ENCODE measurements around the gene PKMYT1.

Gene PKMYT1

GRCh38 chr16:3017794-3018506 is 37.7 kb upstream of the PKMYT1 start, which contains the start of gene CLDN6:
Gene CLDN6, minus strand, starts transcription at chr16:3018183. Its CDS starts 2,162 bp downstream, at chr16:3016021.
- DNase-seq (ENCODE audit: low read depth in 2 of 2): no peak

- DNase-seq (ENCODE audit: low read depth in 2 of 2): no peak
These were observed 37.1 kb upstream of the PKMYT1 start for GRCh38 chr16:3017344-3017743.

GRCh38 chr16:3015865-3016521 is 35.7 kb upstream of the PKMYT1 start:
- no peak for DNase-seq (ENCODE audit: low read depth in 2 of 2)

DNA sequence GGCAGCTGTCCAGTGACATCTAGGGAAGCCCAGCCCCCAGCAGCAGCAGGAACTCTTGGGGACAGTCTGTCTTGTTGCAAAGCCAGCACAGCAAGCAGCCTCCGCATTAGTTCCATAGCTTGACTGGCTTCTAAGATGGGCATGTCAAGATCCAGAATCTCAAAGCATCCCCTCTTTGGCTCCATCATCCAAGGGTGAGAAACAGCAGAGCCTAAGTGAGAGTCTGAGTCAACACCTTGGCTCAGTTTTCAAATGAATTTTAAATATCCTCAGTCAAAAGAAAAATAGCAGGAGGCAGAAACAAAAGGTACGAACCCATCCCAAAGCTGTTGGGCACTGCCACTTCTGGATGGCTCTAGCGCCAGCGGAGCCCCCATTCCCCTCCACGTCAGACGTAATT is 34.7 kb upstream of the PKMYT1 start:
- DNase-seq (ENCODE audit: low read depth in 2 of 2): no peak

DNA sequence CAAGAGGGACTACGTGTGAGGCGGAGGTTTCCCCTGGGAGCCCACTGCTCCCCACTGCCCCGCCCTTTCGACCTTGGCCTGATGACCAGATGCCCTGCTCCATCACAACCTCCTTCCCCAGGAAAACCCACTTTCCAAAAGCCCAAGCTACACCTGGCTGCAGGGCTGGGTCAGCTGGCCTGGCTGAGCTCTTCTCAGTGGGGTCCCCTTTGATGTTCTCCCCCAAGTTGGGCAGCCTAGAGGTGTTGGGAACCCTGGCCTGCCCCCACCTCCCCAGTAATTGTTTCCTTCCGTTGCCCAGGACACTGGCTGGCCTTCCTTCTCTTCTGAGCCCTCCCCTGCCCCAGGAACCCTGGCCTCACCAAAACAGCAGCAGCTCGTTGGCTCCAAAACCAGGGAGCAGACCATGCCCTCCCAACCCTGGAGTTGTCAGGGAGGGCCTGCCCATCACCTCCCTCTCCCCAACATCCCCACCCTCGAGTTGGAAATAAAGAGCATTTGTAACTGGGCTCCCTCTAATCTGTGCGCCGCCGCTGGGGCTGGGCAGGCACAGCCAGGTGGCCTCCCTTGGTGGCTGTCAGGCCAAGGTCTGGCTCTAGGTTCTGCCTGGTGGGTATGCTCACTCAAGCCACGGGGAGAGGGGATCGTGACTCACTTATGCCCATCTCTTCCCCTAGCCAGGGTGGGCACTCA is 33.9 kb upstream of the PKMYT1 start:
- DNase-seq (ENCODE audit: low read depth in 2 of 2): no peak

GRCh38 chr16:3013491-3013951 is 33.3 kb upstream of the PKMYT1 start:
- DNase-seq (ENCODE audit: low read depth in 2 of 2): no peak

DNA sequence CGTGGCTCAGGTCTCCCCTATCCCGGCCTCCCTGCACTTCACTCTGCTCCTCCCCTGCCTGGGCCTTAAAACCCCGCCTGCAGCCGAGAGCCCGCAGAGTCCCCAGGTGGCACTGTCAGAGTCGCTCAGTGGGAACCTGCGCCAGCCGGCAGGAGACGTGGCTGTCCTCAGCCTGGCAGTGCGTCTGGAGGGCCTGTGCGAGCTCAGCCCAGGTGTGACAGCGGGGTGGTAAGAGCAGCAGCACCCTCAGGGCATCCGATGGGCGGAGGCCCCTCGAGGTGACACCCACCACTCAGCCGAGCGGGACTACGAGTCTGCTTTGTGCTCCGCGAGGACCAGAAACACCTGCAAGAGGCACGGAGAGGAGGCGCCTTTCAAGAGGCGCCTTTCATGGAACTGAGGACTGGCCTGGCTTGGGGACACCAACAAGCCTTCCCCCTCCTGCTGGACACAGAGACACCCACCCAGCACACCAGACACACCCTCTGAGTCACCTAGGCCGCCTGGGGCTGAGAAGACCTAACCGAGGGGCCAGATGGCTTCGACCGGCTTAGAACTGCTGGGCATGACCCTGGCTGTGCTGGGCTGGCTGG is 32.7 kb upstream of the PKMYT1 start, which contains the start of gene CLDN9:
TSS of gene CLDN9 (plus strand) at position 96 of the 593 bp plus-strand sequence. CDS start at position 536, 440 bp downstream.
- DNase-seq (ENCODE audit: low read depth in 2 of 2): no peak

- no peak for DNase-seq (ENCODE audit: low read depth in 2 of 2)
These were observed 32.0 kb upstream of the PKMYT1 start for GRCh38 chr16:3012246-3012645.

GRCh38 chr16:3010510-3010909 is 30.3 kb upstream of the PKMYT1 start:
- DNase-seq (ENCODE audit: low read depth in 2 of 2): no peak

- DNase-seq (ENCODE audit: low read depth in 2 of 2): no peak
These were observed 29.5 kb upstream of the PKMYT1 start for GRCh38 chr16:3009568-3010390.

DNA sequence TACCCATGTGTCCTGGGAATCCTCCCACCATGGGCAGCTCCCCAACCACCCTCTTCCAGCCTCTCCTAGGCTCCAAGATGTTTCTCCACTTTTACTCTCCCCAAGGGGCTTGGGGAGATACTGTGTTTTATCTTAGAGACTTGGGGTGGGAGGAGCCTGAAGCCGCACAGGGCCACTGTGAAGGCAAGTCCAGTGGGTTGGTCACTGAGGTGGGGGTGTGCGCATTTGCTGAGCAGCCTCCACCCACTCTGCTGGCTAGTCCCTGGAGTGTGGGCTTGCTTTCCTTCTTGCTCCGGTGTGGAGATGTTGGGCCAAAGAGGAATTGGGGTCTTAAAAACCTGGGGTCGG is 28.4 kb upstream of the PKMYT1 start:
- DNase-seq (ENCODE audit: low read depth in 2 of 2): no peak

DNA sequence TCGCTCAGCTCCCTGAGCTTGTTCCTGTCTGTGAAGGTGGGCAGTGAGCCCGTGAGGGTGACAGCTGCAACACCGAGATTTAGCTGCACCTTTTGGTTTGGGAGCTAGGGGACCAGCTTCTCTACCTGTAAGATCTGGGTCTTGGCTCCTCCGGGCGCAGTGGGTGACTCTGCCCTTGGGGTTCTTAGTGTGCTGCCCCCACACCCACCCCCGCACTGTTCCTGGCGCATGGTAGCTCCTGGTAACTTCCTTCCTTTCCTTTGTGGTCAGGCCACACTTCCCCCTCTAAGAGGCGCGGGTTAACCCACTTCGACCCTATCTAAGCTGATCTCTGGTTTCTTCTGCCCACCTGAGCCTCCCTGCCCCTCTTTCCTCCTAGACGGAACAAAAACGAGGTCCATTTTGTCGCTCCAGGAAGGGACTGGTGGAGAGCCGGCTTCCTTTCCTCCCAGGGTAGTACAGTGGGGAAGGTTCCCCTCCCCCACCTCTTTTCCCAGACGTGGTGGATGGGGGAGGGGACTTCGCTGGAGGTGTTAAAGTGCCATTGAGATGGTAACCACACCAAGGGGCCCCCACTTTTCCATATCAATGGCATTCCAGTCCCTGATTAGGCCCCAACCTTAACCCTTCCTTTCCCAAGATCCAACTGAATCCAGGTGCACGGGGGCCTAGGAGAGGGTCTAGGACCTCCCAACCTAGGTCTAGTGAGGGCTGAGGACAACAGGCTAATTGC is 27.9 kb upstream of the PKMYT1 start:
- DNase-seq (ENCODE audit: low read depth in 2 of 2): peak in 1 of 2 donors; percentile 37

- no peak for DNase-seq (ENCODE audit: low read depth in 2 of 2)
These were observed 27.1 kb upstream of the PKMYT1 start for GRCh38 chr16:3007059-3007956.

GRCh38 chr16:3004781-3005284 is 24.6 kb upstream of the PKMYT1 start:
- DNase-seq (ENCODE audit: low read depth in 2 of 2): no peak

DNA sequence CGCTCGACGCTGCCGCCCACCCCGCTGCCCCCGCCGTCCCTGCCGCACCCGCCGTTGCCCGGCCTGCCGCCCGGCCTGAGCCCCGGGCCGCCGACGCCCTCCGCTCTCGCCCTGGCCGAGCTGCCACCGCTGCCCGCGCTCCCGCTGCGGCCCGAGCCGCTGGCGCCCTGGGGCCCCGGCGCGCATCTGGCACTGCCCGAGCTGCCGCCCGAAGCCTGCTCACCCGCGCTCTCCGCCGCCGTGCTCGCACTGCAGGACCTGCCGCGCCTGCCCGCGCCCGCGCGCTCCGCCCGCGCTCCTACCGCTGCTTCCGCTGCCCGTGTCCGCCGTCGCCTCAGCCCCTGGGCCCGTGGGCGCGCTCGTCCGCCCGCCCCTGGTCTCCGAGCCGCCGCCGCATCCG is 24.1 kb upstream of the PKMYT1 start:
- DNase-seq (ENCODE audit: low read depth in 2 of 2): no peak

GRCh38 chr16:3003582-3004270 is 23.5 kb upstream of the PKMYT1 start:
- peak; percentile 93 to 95 for DNase-seq (ENCODE audit: low read depth in 2 of 2)

GRCh38 chr16:3001316-3001715 is 21.1 kb upstream of the PKMYT1 start:
- no peak for DNase-seq (ENCODE audit: low read depth in 2 of 2)

DNA sequence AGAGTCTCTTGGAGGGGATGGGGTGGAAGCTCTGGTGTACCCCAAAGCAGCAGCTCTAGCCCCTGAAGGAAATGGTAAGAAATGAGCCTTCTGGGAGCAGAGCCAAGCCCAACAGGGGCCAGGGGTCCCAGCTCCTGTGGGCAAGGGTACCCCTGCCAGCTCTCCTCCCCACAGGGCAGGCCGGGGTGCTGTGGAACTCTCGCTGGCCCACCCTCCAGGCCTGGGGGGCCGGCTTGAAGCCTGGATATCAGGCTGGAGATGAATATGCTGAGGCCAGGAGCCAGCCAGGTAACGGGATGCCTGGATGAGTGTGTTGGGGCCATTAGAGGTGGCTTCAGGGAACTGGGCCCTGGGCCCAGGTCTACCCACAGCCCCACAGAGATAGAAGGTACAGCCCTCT is 20.3 kb upstream of the PKMYT1 start:
- no peak for DNase-seq (ENCODE audit: low read depth in 2 of 2)

DNA sequence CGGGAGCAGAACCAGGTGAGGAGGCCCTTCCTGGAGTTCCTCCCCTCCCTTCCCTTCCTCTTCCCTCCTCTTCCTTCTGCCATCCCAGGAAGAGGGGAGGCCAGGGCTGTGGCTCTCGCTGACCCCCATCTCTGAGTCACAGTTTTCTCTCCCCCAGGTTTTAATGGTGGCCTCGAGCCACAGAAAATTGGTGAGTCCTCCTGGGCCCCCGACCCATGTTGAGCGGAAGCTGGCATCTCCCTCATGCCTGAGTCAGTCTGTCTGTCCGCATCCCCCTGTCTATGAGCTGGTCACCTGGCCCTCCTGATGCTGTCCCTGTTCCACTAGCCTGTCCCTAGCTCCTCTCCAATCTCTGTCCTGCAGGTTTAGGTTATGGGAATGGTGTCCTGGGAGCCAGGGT is 19.7 kb upstream of the PKMYT1 start:
- no peak for DNase-seq (ENCODE audit: low read depth in 2 of 2)

Data from stimulated activated CD8-positive, alpha-beta memory T cell treated with anti-CD3 and anti-CD28 coated beads, Interleukin-7, amount 100 ng/mL, for 4 hours (primary cell).